Germinal center (tissue), 1 donor: ENCODE data around the gene MTHFS.
A peak's percentile ranks its signal among the peaks of the same experiment; 100 is the strongest.
"Not testable (repeated sequence)": the region's sequence is repeated elsewhere in the genome, so short reads cannot be mapped to it uniquely, and the experiment has no call there.

ENCODE experiments used
- DNase-seq: peaks from one replicate; pipeline ENCODE4 v3.0.0; 2012; ENCODE audit warnings: mixed read lengths, low spot score

The MTHFS gene

DNA sequence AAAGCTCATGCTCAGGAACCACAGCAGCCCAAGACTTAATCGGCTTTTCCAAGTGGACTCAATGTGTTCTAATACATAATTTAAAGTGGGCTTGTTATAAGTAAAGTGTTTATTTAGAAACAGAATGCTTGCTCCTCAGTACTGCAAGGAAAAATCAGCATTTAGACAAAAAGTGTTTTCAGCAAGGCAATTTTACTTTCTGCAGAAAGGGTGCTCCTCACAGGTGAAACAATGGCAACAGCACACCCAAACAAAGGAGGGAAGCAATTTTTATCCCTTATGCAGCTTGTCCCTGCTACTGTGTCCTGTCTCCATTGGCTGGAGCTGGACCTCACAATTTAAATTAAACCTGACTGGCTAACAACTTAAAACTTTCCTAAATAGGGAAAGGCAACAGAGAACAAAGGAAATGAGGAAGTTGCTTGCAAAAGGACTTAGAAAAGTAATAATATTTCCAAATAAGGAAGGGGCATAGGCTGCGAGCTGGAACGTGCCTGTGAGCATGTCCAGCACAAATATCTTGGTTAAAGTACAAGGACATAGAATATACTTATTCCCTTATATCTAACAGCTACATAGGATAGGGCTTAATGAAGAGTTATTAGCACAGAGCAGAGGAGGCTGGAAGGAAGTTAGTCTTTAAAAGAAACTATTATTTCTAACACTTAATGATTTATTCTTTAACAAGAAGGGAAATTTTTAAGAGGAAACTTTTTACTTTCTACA, 19.1 kb upstream of the MTHFS start:
- not testable (repeated sequence) for DNase-seq

DNA sequence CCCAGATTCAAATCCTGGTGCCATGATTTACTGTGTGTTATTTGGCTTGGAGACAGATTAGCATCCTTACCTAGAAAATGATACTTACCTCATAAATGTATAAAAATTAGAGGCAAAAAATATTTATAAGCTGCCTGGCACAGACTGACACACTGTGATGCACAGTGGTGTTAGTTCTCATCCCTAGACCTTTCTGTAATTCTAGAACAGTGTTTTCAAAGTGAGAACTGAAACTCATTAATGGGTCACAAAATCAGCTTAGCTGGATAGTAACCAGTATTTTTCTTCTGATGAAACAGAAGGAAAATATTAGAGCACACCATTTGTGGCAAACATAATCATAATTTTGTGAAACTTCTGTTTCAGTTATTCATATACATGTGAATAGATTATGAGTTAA, 17.9 kb upstream of the MTHFS start:
- no peak for DNase-seq

DNA sequence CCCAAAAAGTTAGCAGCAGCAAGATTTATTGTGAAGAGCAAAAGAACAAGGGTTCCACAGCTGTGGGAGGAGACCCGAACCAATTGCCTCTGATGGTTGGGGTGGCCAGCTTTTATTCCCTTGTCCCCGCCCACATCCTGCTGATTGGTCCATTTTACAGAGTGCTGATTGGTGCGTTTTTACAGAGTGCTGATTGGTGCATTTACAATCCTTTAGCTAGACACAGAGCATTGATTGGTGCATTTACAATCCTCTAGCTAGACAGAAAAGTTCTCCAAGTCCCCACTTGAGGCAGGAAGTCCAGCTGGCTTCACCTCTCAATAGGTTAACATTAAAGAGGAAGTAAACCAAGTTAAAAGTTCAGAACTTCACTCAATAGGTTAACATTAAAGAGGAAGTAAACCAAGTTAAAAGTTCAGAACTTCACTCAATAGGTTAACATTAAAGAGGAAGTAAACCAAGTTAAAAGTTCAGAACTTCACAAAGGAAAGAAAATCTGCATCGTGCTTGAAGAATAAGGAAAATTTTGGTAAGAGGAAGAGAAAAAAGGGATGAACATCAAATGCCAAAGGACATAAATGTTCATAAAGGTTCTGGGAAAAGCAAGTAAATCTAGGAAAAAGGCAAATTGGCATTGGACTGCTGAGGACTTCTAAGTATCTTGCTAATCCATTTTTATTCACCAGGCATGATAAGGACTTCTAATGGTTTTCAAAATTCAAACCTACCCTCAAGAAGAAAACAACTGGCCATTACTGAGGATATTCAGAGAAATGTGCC, 12.9 kb upstream of the MTHFS start:
- DNase-seq = not testable (repeated sequence)

DNA sequence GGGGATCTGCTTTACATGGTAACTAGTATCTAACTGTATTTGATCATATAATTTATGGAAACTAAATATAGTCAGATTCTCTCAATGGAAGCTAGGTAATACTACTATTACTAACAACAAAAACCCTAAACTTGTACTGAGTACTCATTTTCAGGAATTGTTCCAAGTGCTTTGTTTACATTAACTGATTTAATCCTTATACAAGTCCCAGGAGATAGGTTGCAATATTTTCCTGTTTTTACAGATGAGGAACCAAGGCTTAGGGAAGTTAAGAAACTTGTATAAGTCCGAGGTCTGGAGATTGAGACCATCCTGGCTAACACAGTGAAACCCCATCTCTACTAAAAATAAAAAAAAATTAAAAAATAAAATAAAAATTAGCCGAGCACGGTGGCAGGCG, 7.5 kb upstream of the MTHFS start:
- no peak for DNase-seq

DNA sequence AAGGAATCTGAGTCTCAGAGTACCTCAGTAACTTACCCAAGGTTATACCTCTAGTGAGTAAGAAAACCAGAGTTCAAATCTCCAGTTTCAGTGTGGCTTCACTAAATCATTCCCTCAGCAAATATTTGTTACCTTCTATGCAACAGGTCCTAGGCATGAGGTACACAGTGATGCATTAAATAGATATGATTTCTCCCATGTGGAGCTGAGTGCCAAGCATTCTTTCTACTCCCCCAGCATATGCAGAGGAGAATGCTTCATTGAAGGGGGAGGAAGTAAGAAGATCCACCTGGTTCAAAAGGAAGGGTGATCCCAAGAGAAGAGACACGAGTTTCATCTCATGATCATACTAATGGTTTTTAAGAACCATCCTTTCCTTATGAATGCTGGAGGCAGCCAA, 6.8 kb upstream of the MTHFS start:
- DNase-seq = no peak

DNA sequence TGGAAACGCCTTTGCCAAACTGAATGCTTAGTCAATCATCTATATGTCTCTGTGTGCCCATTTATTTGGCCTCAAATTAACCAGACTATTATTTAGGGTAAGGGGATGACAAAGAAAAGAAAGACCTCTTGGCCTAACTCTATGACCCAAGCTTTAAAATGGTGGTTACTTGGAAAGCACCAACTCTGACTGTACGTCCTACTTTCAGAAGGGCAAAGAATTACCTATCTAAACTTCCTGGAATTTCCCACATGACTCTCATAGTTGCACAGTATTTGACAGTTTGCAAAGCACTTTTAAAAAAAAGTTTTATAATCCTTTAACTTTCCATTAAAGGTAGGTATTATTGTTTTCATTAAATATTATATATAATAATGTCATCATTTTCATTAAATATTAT, 6.3 kb upstream of the MTHFS start:
- no peak for DNase-seq

DNA sequence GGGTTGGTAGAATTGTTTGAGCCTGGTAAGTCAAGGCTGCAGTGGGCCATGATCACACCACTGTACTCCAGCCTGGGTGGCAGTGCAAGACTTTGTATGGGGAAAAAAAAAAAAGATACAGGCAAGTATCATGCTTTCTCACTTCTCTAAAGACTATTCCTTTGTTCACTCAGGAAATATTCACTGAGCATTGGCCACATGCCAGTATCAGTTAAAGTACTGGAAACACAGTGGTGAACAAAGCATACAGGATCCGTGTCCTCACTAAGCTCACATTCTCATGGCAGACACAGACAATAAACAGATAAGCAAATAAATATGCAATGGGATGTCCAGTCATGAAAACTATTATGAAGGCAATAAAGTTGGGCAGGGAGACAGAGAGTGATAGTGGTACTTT, 5.1 kb upstream of the MTHFS start:
- DNase-seq = no peak

DNA sequence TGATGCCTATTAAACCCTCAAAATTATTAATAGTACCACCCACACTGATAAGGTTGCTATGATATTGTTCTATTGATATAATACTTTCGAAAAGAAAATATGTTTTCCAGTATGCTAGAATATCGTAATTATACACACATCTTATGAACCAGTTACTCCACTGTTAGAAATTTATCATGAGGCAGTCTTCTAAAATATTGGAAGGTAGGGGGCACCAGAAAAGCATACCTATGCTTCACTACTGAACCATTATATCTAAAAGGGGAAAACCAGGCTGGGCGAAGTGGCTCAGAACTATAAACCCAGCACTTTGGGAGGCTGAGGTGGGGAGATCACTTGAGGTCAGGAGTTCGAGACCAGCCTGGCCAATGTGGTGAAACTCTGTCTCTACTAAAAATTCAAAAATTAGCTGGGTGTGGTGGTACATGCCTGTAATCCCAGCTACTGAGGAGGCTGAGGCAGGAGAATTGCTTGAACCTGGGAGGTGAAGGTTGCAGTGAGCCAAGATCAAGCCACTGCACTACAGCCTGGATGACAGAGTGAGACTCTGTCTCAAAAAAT, 4.1 kb upstream of the MTHFS start:
- DNase-seq = not testable (repeated sequence)

DNA sequence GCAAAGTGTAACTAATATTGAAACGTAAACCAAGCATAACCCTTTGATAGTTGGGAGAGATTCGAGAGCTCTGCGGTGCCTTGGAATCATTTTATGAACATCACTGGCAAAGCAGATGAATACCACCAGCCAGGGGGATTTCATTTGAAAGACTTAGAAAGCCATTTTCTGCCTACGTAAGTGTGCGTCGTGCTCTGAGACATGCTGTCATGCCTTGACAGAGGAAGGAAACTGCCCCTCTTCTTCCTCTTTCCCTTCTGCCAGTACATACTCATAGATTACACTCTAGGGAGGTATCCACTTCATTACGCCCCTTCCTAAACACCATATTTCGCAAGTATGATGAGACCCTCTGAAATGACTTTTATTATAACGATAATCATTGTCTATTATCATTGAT, 3.3 kb upstream of the MTHFS start:
- DNase-seq = no peak

DNA sequence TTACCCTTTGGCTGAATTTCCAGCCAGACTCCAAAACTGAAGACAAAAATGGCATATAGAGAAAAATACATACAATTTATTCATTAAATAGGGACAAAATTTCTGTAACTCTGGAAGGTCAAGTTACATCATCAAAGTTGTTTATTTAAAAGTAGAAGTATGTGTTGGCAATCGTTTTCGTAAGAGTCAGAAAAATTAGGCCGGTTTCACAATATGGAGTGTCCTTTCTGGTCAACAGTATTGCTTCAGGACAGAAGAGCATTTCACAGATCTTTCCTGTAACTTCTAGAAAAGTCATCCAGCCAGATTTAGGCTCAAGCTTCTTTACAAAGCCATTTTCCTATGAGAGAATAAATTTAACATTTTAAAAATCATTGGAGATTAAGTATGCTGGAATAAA, 2.0 kb upstream of the MTHFS start:
- not testable (repeated sequence) for DNase-seq

DNA sequence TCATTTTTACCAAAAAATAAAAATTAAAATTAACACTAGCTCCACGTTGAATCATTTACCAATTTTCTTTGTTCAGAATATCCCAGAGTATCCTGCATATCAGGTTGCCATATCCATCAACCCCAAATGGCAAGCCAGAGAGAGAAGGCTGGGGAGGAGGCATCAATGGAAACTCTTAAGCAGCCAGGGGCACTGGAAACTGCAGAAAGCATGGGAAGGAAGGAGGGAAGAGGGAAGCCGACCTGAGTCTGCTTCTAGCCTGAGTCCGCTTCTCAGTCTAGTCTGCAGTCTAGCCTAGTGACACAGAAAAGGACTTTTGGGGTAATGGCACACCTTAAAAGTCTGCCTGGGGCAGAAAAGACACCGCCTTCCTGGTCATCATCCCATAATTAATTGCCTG, 1.6 kb upstream of the MTHFS start:
- no peak for DNase-seq

DNA sequence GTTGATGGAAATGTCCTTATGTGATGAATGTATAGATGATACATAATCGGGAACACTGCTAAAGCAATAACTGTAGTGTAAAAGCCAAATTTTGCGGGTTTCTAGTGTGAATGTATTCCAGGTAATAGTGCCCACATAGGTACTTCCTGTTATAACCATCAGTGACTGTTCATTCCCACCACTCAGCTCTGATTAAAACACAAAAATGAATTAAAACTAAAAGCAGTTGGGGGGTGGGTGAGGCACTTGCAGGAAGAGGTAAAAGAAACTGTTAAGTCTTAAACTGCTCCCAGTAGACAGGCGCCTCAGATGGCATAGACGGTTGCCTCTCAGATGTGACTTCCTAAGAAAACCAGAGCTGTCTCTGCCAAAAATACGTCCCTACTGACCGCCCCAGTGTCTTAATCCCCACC, 893 bp upstream of the MTHFS start:
- peak; percentile 10 for DNase-seq

DNA sequence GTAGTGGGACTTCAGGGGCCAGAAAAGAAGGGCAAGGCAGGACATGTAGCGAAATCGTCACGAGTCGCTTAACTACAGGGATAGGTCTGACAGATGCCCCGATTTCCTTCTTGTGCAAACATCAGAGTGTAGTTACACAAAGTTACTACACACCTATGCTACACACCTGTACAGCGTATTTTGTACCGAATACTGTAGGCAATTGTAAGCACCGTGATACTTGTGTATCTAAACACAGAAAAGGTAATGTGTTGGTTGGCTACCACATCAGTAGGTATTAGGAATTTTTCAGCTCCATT, 515 bp upstream of the MTHFS start:
- DNase-seq = no peak

DNA sequence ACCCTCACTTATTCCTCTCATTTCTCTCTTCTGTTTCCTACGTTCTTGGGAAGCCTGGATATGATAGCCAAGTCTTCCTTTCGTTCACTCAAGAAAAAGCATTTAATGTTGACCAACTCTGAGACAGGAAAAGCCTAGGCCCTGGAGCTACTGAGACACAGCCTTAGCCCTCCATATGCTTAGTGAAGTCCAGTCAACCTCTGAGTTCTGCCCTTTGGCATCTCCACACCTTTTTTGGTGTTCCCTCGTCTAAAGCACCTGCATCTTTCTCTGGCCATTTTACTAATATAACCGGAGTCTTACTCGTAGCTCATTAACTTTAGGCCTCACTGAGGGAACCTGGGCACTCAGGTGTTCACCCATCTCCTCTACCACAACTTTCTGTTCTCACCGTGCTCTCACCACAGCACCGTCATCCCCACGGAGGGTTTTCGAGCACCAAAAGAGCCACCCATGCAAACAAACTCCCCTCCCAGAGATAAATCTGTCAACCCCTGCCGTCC, 632 bp downstream of the MTHFS start:
- DNase-seq = no peak

DNA sequence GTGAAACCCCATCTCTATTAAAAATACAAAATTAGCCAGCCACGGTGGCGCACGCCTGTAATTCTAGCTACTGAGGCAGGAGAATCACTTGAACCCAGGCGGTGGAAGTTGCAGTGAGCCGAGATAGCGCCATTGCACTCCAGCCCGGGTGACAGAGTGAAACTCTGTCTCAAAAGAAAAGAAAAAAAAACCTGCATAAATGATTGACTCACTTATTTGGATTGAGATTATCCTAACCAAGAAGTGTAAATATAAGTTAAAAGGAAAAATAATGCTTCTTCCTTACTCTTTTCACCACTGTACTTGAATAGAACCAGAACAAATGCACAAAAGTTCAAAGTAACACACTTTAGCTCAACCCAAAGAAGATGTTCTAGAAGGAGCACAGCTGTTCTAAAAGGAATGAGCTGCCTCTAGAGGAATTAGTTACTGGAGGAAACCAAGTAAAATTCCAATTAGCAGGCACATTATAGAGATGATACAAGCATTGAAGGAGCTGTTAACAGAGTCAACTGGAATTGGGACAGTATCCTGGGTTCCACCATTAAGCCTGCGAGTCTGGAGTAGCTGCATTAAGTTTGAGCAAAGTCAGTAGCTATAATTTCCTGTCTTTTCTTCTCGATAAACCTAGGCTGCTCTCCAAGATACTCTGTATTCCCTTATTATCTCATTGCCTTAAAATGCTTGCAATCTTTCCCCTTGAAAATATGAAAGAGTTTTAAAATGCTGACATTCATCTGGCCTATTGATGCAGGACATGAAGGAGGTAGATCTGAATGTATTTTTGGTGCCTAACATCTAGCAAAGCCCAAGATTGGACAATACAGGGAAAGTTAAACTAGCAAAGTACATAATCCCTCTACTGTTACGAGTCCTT, 9.5 kb downstream of the MTHFS start:
- DNase-seq = no peak

DNA sequence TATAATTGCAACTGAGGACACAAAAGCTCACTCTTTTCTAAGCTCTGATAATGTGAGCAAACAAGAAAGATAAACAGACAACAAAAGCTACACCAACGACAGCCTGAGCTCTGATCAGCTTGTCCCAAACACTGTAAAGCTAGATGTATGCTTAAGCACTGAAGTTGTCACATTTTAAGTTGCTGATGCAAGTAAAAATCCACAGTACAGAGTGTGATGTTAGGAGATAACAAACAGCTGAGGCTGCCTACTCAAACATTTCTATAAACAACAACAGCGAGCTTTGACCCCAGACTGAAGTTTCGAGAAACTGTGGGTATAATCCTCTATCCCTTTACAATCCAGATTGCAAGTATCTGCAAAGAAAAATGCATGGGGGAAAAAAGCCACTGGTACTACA, 10.7 kb downstream of the MTHFS start:
- DNase-seq = no peak

DNA sequence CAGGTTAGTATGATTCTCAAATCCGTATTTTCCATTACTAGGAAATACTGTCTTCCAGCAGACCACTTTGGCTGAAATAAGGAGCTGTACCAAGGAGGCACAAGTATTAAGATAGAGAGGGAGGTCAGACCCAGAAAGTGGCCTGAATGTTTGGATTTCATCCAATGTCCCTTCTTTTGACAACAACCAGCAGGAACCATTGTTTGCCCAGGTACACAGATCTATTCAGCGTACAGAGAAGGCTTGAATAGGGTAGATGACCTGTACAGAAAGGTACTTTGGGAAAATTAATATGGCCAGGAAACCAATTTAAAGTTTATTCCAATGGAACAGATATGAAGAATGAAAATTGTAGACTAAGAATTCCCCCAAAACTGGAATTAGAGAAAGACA, 12.6 kb downstream of the MTHFS start:
- no peak for DNase-seq

DNA sequence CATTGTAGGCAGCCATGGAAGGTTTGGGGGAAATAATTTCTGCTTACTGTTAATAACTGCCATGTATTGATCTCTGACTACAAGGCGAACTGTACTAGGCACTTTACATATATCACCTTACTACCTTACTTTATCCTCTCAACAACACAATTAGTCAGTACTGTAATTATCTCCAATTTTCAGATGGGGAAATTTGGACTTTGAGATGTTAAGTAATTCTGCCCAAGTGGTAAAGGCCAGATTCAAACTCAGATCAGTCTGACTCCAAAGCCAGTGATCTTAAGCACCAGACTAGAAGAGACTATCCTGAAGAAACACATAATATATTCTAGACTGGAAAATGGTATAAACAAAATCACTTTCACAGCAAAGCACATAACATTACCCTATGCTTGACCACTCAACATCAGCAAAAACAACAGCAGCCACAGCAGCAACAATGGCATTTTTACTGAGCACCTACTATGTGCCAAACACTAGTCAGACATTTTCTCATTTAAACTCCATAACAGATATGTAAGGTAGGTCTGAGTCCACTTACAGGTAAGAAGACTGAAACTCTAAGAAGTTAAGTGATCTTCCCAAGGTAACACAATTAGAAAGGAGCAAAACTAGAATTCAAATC, 13.1 kb downstream of the MTHFS start:
- no peak for DNase-seq

DNA sequence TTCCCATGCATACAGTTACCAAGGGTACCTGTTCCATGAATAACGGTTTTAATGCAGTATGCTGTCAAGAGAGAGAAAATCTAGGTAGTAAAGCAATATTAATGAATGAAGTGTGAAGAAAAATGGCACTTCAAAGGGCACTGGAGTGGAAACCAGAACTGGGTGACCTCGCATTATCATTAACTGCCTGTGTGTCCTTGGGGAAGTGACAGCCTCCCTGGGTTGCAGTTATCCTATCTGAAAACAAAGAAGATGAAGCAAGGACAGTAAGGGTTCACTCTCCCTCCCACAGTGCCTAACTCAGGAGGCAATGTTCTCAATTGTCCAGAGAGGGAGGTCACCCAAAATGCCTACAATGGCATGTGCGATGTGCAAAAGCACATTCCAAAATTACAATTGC, 15.1 kb downstream of the MTHFS start:
- DNase-seq = no peak

DNA sequence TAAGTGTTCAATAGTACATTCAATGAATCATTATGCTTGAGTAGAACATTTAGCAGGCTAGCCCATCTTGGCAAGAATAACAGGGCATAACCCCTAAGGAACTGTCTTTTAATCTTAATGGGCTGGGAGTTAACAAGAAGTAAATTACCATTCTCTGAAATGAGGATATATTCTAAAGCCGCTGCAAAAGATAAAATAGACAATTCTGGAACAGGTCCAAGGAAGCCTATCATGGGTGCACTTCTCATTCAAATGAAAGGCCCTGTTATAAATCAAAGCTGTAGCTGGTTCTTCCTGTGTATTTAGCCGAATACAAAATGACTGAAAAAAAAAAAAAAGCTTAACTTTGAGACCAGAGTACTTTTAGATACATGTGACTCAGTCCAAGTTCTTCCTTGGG, 15.6 kb downstream of the MTHFS start:
- DNase-seq = no peak

DNA sequence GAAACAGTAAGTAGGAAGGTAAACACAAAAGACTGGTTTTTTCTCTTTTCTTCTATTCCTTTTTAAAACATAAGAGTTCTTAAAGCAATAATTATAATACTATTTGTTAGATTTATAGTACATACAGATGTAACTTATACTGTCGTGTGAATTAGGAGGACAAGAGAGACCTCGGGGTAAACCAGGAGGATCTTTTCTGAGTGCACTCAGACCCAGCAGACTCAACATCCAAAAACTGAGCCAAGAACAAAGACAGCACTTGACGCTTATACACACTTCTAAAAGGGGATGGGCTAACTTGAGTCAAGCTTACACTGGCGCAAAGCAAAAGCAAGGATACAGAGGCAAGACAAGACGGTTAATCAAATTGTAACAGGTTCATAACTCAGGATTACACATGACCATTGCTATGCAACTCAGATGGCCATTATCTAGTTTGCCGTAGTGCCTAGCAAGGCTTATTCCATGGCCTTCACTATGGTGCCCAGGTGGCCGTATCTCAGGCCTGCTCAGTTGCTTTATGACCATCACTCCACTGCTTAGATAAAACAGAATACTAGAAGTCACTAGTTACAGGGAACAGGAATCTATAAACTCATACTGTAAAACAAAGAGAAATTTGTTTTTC, 18.6 kb downstream of the MTHFS start:
- DNase-seq = no peak

DNA sequence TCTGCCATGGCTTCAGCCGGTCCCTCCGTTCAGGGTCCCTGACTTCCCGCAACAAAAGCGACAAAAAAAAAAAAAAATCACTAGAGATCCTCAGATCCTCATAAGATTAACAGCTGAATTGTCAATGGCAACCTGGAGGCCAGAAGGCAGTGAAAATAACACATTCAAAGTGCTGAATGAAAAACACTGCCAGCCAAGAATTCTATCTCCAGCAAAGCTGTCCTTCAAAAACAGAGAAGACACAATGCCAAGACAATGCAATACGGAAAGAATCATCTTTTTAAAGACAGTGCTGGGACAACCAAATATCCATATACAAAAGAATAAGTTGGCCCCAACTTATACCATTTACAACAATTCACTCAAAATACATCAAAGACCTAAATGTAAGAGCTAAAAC, 21.6 kb downstream of the MTHFS start:
- DNase-seq = no peak
